Measurements from ENCODE around the gene ERGIC2. TPM values are rescaled to one million over a fixed set of nuclear protein-coding genes. Genes with fewer than 3 reads are reported as not detected.

The ERGIC2 gene
- total RNA-seq, 5 donors from 2014 or later (not counting 1 experiment from before 2014, with no cell fraction given) = 35.3 to 62.5 (median 50.5) TPM

DNA sequence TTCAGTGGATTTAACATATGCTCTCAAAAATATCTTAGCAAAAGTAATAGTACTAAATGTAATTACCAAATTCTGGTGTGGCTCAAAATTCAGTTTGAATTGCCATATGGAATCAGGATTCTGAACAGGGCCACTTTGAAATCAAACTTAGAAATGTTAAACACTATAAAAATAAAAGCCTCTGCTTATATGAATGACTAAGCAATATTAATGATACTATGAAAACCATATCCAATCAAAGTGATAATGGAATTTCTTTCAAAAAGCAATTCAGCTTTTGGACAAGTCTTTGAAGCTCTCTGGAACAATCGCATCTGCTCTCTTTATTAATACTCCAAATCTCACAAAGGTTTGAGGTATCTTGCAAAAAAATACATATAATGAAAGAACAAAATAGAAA lies 51.6 kb downstream of the ERGIC2 start:
- Histone ChIP-seq H3K36me3 (ENCODE audit: control insufficient read depth in 2 of 2, extremely low read depth in 1 of 2, insufficient read depth in 1 of 2, low read length in 1 of 2) (no peaks in the 10 kb centered on the region), H3K9me3 (no peaks in the 10 kb centered on the region), H3K27me3 (replicated peaks in 1 of 2; ENCODE audit: control insufficient read depth in 2 of 2, extremely low read depth in 1 of 2, insufficient read depth in 2 of 2, low read length in 1 of 2) (no peaks in the 10 kb centered on the region), H3K27ac (ENCODE audit: low read length) (no peak overlapping the region), H3K4me3 (ENCODE audit: control insufficient read depth in 1 of 2, extremely low read depth in 1 of 2, low read length in 1 of 2) (no peak overlapping the region), H3K4me1 (ENCODE audit: control insufficient read depth in 1 of 2, extremely low read depth in 1 of 2, insufficient read depth in 2 of 2, low read length in 2 of 2) (no peaks in the 10 kb centered on the region)
- POLR2A ChIA-PET = interaction anchor here in 1 of 2 donors (0.6 kb wide), 1 partner anchor 18 kb away, joined by 3 read pairs; no protein-coding TSS in a partner anchor
- Mint-ChIP-seq H3K4me3 (no peak overlapping the region), H3K27ac (no peak overlapping the region), H3K9me3 (no peaks in the 10 kb centered on the region), H3K27me3 (no peaks in the 10 kb centered on the region), H3K36me3 (peaks cover 18% of the 10 kb centered on the region), H3K4me1 (peaks cover 0 to 10% (median 0%) of the 10 kb centered on the region in 3 donors)
- CTCF ChIA-PET = interaction anchor here (0.6 to 1.0 kb wide), 6 partner anchors 15 to 1987 kb away, joined by 3 to 5 read pairs (median 3); no protein-coding TSS in a partner anchor
- ATAC-seq (replicated peaks in 1 of 4) (no peak), DNase-seq (no peak)
- WGBS (ENCODE audit: insufficient coverage) = no CpG with 5 or more reads among the region's 1 CpG

DNA sequence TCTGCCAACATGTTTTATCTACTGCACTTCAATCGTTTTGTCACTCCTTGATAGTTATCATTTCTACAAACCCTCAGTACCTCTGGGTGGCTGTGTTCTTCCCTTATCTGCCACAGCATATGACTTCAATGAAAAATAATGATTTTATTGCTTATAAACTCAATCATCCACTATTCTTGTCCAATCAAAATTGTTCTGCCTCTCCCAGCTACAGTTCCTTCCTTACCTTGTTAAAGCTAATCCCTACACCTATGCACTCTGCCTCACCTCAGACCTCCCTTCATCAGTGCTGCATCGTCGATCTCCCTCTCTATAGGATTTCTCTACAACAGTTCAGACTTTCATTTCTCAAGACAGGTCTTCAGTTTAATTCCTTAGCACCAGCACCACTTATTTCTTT lies 58.8 kb downstream of the ERGIC2 start:
- Histone ChIP-seq H3K9me3 (no peaks in the 10 kb centered on the region), H3K27ac (ENCODE audit: low read length) (no peak overlapping the region), H3K4me3 (ENCODE audit: control insufficient read depth in 1 of 2, extremely low read depth in 1 of 2, low read length in 1 of 2) (no peak overlapping the region), H3K36me3 (ENCODE audit: control insufficient read depth in 2 of 2, extremely low read depth in 1 of 2, insufficient read depth in 1 of 2, low read length in 1 of 2) (peaks cover 0 to 4% of the 10 kb centered on the region in 2 donors), H3K4me1 (ENCODE audit: control insufficient read depth in 1 of 2, extremely low read depth in 1 of 2, insufficient read depth in 2 of 2, low read length in 2 of 2) (no peaks in the 10 kb centered on the region), H3K27me3 (replicated peaks in 1 of 2; ENCODE audit: control insufficient read depth in 2 of 2, extremely low read depth in 1 of 2, insufficient read depth in 2 of 2, low read length in 1 of 2) (no peaks in the 10 kb centered on the region)
- CTCF ChIA-PET = interaction anchor here (0.5 to 1.4 kb wide), 4 partner anchors 11 to 1588 kb away, joined by 3 to 5 read pairs (median 3); no protein-coding TSS in a partner anchor
- DNase-seq (no peak), ATAC-seq (replicated peaks in 1 of 4) (no peak)
- peaks cover 41% of the 10 kb centered on the region for H3K36me3 Mint-ChIP-seq
- POLR2A ChIA-PET = no interaction called here
- H3K4me3 Mint-ChIP-seq = no peak overlapping the region
- WGBS (ENCODE audit: insufficient coverage) = 93% methylated on average over 2 of the region's 3 CpGs
- peaks cover 8 to 20% (median 10%) of the 10 kb centered on the region in 3 donors for H3K4me1 Mint-ChIP-seq
- no peaks in the 10 kb centered on the region for H3K9me3 Mint-ChIP-seq
- H3K27ac Mint-ChIP-seq = no peak overlapping the region
- H3K27me3 Mint-ChIP-seq = no peaks in the 10 kb centered on the region

DNA sequence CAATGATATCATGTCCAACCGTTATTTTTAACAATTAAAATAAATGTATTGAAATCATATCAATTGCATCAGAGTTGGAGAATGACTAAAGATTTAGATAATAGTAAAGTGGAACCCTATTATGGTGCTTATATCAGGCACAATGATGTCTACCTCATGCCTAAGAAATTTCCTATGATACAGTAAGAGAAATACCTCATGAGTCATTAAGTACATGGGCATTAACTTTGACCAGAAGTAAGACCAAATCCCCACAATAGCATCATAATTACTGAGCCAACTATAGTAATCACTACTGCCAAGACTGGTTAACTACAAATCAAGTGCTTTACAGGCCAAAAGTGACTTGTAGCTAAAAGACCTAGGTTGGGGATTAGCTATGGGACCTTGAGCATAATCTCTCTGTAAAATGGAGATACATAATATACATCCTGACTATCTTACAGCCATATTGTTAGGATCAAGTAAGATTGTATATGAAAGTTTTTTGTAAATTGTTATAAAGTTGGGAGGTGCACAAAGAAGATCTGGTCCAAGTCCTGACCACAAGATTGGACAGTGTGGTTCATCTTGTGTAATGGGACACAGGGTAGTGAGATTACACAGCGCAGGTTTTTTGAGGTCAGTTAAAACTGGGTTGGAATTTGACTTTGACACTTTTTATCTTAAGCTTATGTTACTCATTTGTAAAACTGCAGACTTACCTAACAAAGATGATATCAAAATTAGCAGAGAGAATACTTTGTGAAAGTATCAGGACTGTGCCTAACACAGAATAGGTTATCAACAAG lies 60.5 kb downstream of the ERGIC2 start:
- Mint-ChIP-seq H3K4me3 (no peak overlapping the region), H3K27ac (no peak overlapping the region), H3K36me3 (peaks cover 35% of the 10 kb centered on the region), H3K9me3 (no peaks in the 10 kb centered on the region), H3K27me3 (no peaks in the 10 kb centered on the region), H3K4me1 (peaks cover 8 to 18% (median 11%) of the 10 kb centered on the region in 3 donors)
- CTCF ChIA-PET = interaction anchor here (0.6 to 1.4 kb wide), 4 partner anchors 10 to 443 kb away, joined by 3 to 5 read pairs (median 3); no protein-coding TSS in a partner anchor
- Histone ChIP-seq H3K9me3 (no peaks in the 10 kb centered on the region), H3K4me3 (ENCODE audit: control insufficient read depth in 1 of 2, extremely low read depth in 1 of 2, low read length in 1 of 2) (no peak overlapping the region), H3K4me1 (ENCODE audit: control insufficient read depth in 1 of 2, extremely low read depth in 1 of 2, insufficient read depth in 2 of 2, low read length in 2 of 2) (no peaks in the 10 kb centered on the region), H3K36me3 (ENCODE audit: control insufficient read depth in 2 of 2, extremely low read depth in 1 of 2, insufficient read depth in 1 of 2, low read length in 1 of 2) (peaks cover 0 to 4% of the 10 kb centered on the region in 2 donors), H3K27me3 (replicated peaks in 1 of 2; ENCODE audit: control insufficient read depth in 2 of 2, extremely low read depth in 1 of 2, insufficient read depth in 2 of 2, low read length in 1 of 2) (no peaks in the 10 kb centered on the region), H3K27ac (ENCODE audit: low read length) (no peak overlapping the region)
- no CpG with 5 or more reads among the region's 2 CpGs for WGBS (ENCODE audit: insufficient coverage)
- POLR2A ChIA-PET = interaction anchor here in 1 of 2 donors (0.6 kb wide), 1 partner anchor 1432 kb away, joined by 3 read pairs; no protein-coding TSS in a partner anchor
- ATAC-seq (replicated peaks in 1 of 4) (no peak), DNase-seq (no peak)

DNA sequence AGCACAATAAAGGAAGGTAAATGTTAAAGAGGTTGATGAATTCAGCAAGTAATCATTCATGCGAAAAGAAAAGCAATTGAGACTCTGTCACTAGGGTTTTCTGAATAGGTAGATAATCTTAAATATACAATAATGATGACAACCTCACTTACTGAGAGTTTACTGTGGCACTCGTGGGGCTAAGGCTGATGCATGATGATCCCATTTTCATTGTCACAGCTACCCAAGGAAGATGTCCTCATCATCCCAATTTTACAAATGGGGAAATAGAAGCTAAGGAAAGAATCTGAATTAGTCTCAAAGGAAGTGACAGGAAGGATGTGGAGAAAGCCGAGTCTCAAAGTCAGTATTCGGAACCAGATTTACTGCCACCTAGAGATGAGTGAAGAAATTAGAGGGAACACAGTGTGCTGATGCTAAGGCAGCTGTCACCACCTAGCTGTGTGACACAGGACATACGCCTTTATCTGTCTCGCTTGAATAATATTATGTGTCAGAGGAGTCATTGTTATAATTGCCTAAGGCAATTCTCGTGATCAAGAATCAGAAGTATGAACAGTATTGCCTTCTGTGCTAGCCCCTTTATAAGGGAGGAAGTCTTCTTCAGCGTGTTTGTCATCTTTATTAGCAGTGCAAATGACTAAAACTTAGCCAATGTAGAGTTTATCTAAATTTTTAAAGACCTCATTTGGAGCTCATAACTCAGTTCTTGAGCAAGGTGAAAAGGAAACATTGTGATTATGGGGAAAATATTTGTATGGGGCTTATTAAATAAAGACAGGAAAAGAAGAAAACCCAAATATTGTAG lies 63.2 kb downstream of the ERGIC2 start:
- H3K4me1 ChIP-seq (ENCODE audit: control insufficient read depth in 1 of 2, extremely low read depth in 1 of 2, insufficient read depth in 2 of 2, low read length in 2 of 2) = no peaks in the 10 kb centered on the region
- Mint-ChIP-seq H3K36me3 (peaks cover 20% of the 10 kb centered on the region), H3K4me3 (no peak overlapping the region), H3K27me3 (no peaks in the 10 kb centered on the region), H3K4me1 (peaks cover 8 to 11% (median 10%) of the 10 kb centered on the region in 3 donors), H3K27ac (peak overlapping the region in 1 of 2 donors; percentile 47), H3K9me3 (no peaks in the 10 kb centered on the region)
- no peak overlapping the region for H3K27ac ChIP-seq (ENCODE audit: low read length)
- ChIA-PET POLR2A (interaction anchor here (0.6 to 1.0 kb wide), 3 partner anchors 10 to 985 kb away, joined by 3 read pairs; no protein-coding TSS in a partner anchor), CTCF (interaction anchor here (0.6 to 3.4 kb wide), 20 partner anchors 10 to 1993 kb away, joined by 3 to 42 read pairs (median 4); no protein-coding TSS in a partner anchor)
- H3K4me3 ChIP-seq (ENCODE audit: control insufficient read depth in 1 of 2, extremely low read depth in 1 of 2, low read length in 1 of 2) = no peak overlapping the region
- DNase-seq (peak in 32 of 35 experiments; percentile 8 to 76 (median 29)), ATAC-seq (replicated peaks in 1 of 4) (peak; percentile 96 to 100 (median 98))
- no peaks in the 10 kb centered on the region for H3K9me3 ChIP-seq
- 0% methylated on average over 2 of the region's 8 CpGs for WGBS (ENCODE audit: insufficient coverage)
- no peaks in the 10 kb centered on the region for H3K27me3 ChIP-seq (replicated peaks in 1 of 2; ENCODE audit: control insufficient read depth in 2 of 2, extremely low read depth in 1 of 2, insufficient read depth in 2 of 2, low read length in 1 of 2)
- H3K36me3 ChIP-seq (ENCODE audit: control insufficient read depth in 2 of 2, extremely low read depth in 1 of 2, insufficient read depth in 1 of 2, low read length in 1 of 2) = peaks cover 0 to 4% of the 10 kb centered on the region in 2 donors

DNA sequence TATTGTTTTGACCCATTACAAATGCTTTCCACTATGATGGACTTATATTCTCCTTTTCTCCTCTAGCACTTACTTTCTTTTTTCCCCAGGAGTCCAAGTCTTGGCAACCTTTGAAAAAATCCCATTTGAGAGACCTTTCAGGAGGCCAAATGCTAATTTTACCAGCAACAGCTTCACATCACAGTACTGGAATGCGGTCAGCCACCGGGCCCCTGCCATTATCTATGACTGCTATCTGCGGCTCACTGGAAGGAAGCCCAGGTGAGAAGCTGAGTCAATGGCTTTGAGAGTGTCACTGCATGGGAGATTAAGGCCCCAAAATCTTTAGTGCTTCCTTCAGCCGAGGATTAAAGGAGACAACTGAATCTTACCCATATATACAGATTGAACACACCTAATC lies 64.2 kb downstream of the ERGIC2 start:
- Mint-ChIP-seq H3K4me1 (peaks cover 8 to 11% (median 10%) of the 10 kb centered on the region in 3 donors), H3K4me3 (no peak overlapping the region), H3K27me3 (no peaks in the 10 kb centered on the region), H3K27ac (no peak overlapping the region), H3K36me3 (peaks cover 12% of the 10 kb centered on the region), H3K9me3 (no peaks in the 10 kb centered on the region)
- Histone ChIP-seq H3K27ac (ENCODE audit: low read length) (no peak overlapping the region), H3K4me3 (ENCODE audit: control insufficient read depth in 1 of 2, extremely low read depth in 1 of 2, low read length in 1 of 2) (no peak overlapping the region), H3K27me3 (replicated peaks in 1 of 2; ENCODE audit: control insufficient read depth in 2 of 2, extremely low read depth in 1 of 2, insufficient read depth in 2 of 2, low read length in 1 of 2) (no peaks in the 10 kb centered on the region), H3K36me3 (ENCODE audit: control insufficient read depth in 2 of 2, extremely low read depth in 1 of 2, insufficient read depth in 1 of 2, low read length in 1 of 2) (no peaks in the 10 kb centered on the region), H3K4me1 (ENCODE audit: control insufficient read depth in 1 of 2, extremely low read depth in 1 of 2, insufficient read depth in 2 of 2, low read length in 2 of 2) (no peaks in the 10 kb centered on the region), H3K9me3 (no peaks in the 10 kb centered on the region)
- DNase-seq = no peak
- ChIA-PET CTCF (interaction anchor here (0.6 to 3.4 kb wide), 11 partner anchors 9 to 1992 kb away, joined by 3 to 42 read pairs (median 7); no protein-coding TSS in a partner anchor), POLR2A (no interaction called here)
- WGBS (ENCODE audit: insufficient coverage) = 89% methylated on average over 3 of the region's 4 CpGs
- no peak for ATAC-seq (replicated peaks in 1 of 4)

DNA sequence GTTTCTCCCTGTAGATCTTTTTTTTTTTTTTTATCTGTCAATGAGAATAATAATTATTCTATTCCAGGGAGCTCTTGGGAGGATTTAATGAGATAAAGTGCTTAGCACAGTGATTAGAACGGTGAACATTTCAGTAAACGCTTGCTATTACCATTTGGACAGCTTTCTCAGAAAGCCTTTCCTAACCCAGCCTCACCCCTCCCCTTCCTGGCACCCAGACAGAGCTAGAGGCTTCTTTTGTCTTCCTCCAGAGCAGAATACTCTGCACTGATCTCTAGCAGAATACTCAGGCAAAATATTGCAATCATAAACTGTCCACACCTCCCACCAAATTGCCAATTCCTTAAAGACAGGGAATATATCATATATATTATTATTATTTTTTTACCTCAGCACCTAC lies 66.6 kb downstream of the ERGIC2 start:
- Histone ChIP-seq H3K4me1 (ENCODE audit: control insufficient read depth in 1 of 2, extremely low read depth in 1 of 2, insufficient read depth in 2 of 2, low read length in 2 of 2) (no peaks in the 10 kb centered on the region), H3K9me3 (no peaks in the 10 kb centered on the region), H3K27me3 (replicated peaks in 1 of 2; ENCODE audit: control insufficient read depth in 2 of 2, extremely low read depth in 1 of 2, insufficient read depth in 2 of 2, low read length in 1 of 2) (no peaks in the 10 kb centered on the region), H3K4me3 (ENCODE audit: control insufficient read depth in 1 of 2, extremely low read depth in 1 of 2, low read length in 1 of 2) (no peak overlapping the region), H3K27ac (ENCODE audit: low read length) (no peak overlapping the region), H3K36me3 (ENCODE audit: control insufficient read depth in 2 of 2, extremely low read depth in 1 of 2, insufficient read depth in 1 of 2, low read length in 1 of 2) (no peaks in the 10 kb centered on the region)
- ChIA-PET POLR2A (interaction anchor here in 1 of 2 donors (0.6 kb wide), 2 partner anchors 53 to 169 kb away, joined by 4 to 7 read pairs; no protein-coding TSS in a partner anchor), CTCF (interaction anchor here (0.5 to 1.8 kb wide), 11 partner anchors 14 to 1994 kb away, joined by 3 to 7 read pairs (median 3); no protein-coding TSS in a partner anchor)
- ATAC-seq (replicated peaks in 1 of 4) (no peak), DNase-seq (no peak)
- Mint-ChIP-seq H3K9me3 (no peaks in the 10 kb centered on the region), H3K4me3 (no peak overlapping the region), H3K27ac (no peak overlapping the region), H3K36me3 (peaks cover 14% of the 10 kb centered on the region), H3K27me3 (no peaks in the 10 kb centered on the region), H3K4me1 (peaks cover 8 to 11% (median 10%) of the 10 kb centered on the region in 3 donors)
- WGBS (ENCODE audit: insufficient coverage) = no CpG with 5 or more reads among the region's 2 CpGs

Data from T-cell (primary cell).